Epithelial cell of esophagus (primary cell): ENCODE results near the gene DUOXA1.
A peak's percentile ranks its signal among the peaks of the same experiment; 100 is the strongest.

Source experiments
- DNase-seq: peaks from one replicate; pipeline ENCODE4 v3.0.0; 2010; ENCODE audit warnings: low read depth
- H3K4me3 ChIP-seq: 2 replicates; pipeline ENCODE4 v1.5.1; 2011; ENCODE audit warnings: mild to moderate bottlenecking, low read length, control low read depth
- CTCF ChIP-seq: IDR thresholded peaks from 2 replicates; pipeline ENCODE4 v1.5.1; 2011; ENCODE audit warnings: low read depth, mild to moderate bottlenecking, low read length, control low read depth, inconsistent platforms; ENCODE audit not compliant: insufficient read depth; ENCODE audit errors: missing control alignments

Gene DUOXA1

GRCh38 chr15:45129651-45130129 is at the start of gene DUOXA1, which contains the start of gene DUOX1:
DUOXA1 (minus strand) TSS chr15:45129879; CDS start chr15:45123014, 6,865 bp downstream.
DUOX1 (plus strand) TSS chr15:45129994; CDS start chr15:45131967, 1,973 bp downstream.
- peak; percentile 79 for DNase-seq
- no peak for TF ChIP-seq CTCF
- peak within 1 kb of the TSS; percentile 59 for H3K4me3 ChIP-seq

- no peak overlapping the region for H3K4me3 ChIP-seq
- TF ChIP-seq CTCF, result no peak
- peak; percentile 44 for DNase-seq
Observed at GRCh38 chr15:45177285-45177684, 47.6 kb upstream of the DUOXA1 start.

- no peak overlapping the region for H3K4me3 ChIP-seq
- no peak for DNase-seq
- TF ChIP-seq CTCF, result no peak
Observed at GRCh38 chr15:45174577-45174976, 44.9 kb upstream of the DUOXA1 start.

GRCh38 chr15:45174069-45174468 is 44.4 kb upstream of the DUOXA1 start:
- peak; percentile 36 for DNase-seq
- TF ChIP-seq CTCF, result no peak
- H3K4me3 ChIP-seq, result no peak overlapping the region

GRCh38 chr15:45171912-45172311 is 42.2 kb upstream of the DUOXA1 start:
- H3K4me3 ChIP-seq, result no peak overlapping the region
- DNase-seq, result no peak
- TF ChIP-seq CTCF, result no peak

- TF ChIP-seq CTCF, result no peak
- H3K4me3 ChIP-seq, result no peak overlapping the region
- DNase-seq, result no peak
Observed at GRCh38 chr15:45169608-45170480, 40.2 kb upstream of the DUOXA1 start.
